H1 (cell line): ENCODE measurements around the gene SV2B. TPM values are rescaled to one million over a fixed set of nuclear protein-coding genes. Genes with fewer than 3 reads are reported as not detected.

Source experiments
- CBX5 ChIP-seq: fragments of 300-800, 300-1000 bp; sonication (generic); IDR thresholded peaks from 2 replicates; pipeline ENCODE4 v1.7.1; 2016; ENCODE audit warnings: antibody characterized with exemption, low read length, low read depth
- CHD2 ChIP-seq: IDR thresholded peaks from 2 replicates; pipeline ENCODE4 v1.6.1; 2012; ENCODE audit warnings: low read length, improper control_type of control experiment
- polyA plus RNA-seq, 7 experiments: library from polyadenylated mRNA; depleted of rRNA in 3 of 7; stranded (reverse) in 5 of 7; unstranded in 2 of 7; fragments of >200 nt in 5 of 7; fragments of 200-250 nt in 2 of 7; gene quantifications; 1 replicate in 5 of 7; 2 replicates in 1 of 7; 4 replicates in 1 of 7; pipeline versions ENCODE4 v1.2.1 to v1.2.3, GENCODE V29; 2011 to 2013; ENCODE audit warnings: missing spikeins in 2 of 7, mixed read lengths in 2 of 7
- total RNA-seq: library from RNA; stranded (reverse); fragmentation: NEBNext Ultra II Directional; extraction: Animal tissue kit (Norgen Biotek cat#: 25700); gene quantifications from 2 replicates; pipeline ENCODE4 v1.2.1, GENCODE V29; 2021

The SV2B gene
- total and polyA plus RNA-seq, 2 of the 8 experiments (the other 6 are each of a cell fraction or from before 2014, with no cell fraction given), result 0.09 to 0.20 TPM

DNA sequence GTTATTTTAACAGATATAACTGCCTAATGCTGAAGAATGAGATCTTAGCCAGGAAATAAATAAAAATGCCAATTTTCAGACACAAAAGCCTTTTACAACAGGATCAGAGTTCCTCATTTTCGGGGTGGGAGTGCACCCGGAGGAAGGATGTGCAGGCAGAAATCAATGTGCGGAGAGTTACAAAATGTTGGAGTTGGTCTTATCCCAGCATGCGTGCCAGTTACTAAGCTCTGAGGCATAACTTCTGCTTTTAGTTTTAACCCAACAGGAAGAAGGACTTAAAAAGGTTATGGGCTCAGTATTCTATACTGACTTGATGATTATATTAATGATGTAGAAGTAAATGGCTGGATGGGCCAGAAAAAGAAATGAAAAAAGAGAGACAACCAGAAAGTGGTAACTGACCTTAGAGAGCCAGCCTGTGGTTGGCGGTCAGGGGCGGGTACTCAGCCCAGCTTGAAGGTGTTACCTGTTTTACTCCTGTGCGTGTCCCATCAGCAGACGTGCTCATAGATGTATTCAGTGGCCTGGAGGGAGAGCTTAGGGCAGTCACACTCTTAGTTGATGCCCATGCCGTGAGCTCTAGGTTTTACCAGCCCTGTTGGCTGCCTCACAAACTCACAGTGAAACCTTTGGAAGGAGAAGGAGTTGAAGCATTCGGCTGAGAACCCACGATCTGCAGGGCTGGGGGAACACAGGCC is 164.7 kb downstream of the SV2B start (continued):
- TF ChIP-seq CBX5 (no peak), CHD2 (no peak)
